Suppressor macrophage treated with lipopolysaccharide for 1 hour (primary cell): Measurements from ENCODE around the gene RBM20.
"Not testable (repeated sequence)": the region's sequence is repeated elsewhere in the genome, so short reads cannot be mapped to it uniquely, and the experiment has no call there.

Experiments
- DNase-seq, 3 donors: peaks; one replicate each; pipeline ENCODE4 v3.0.0-alpha.2; 2020 to 2022

RBM20 gene

GRCh38 chr10:110625951-110626855, 17.9 kb upstream of the RBM20 start:
- no peak for DNase-seq

- DNase-seq, result no peak
These were observed 16.0 kb upstream of the RBM20 start for GRCh38 chr10:110628161-110628560.

GRCh38 chr10:110629680-110630191, 14.4 kb upstream of the RBM20 start:
- no peak for DNase-seq

- no peak for DNase-seq
These were observed 12.2 kb upstream of the RBM20 start for GRCh38 chr10:110631934-110632333.

GRCh38 chr10:110632591-110633215, 11.4 kb upstream of the RBM20 start:
- DNase-seq, result no peak

- DNase-seq, result no peak
These were observed 9.5 kb upstream of the RBM20 start for GRCh38 chr10:110634527-110635209.

GRCh38 chr10:110636572-110636931, 7.6 kb upstream of the RBM20 start:
- DNase-seq, result no peak

GRCh38 chr10:110636932-110637557, 7.1 kb upstream of the RBM20 start:
- DNase-seq, result no peak

GRCh38 chr10:110637558-110638053, 6.5 kb upstream of the RBM20 start:
- DNase-seq, result no peak

- DNase-seq, result no peak
These were observed 5.8 kb upstream of the RBM20 start for GRCh38 chr10:110638319-110638718.

GRCh38 chr10:110639046-110639445, 5.1 kb upstream of the RBM20 start:
- DNase-seq, result not testable (repeated sequence)

- DNase-seq, result not testable (repeated sequence)
These were observed 4.3 kb upstream of the RBM20 start for GRCh38 chr10:110639858-110640257.

GRCh38 chr10:110641256-110641655, 2.9 kb upstream of the RBM20 start:
- DNase-seq, result peak in 1 of 3 donors; percentile 8

- no peak for DNase-seq
These were observed 1.7 kb upstream of the RBM20 start for GRCh38 chr10:110642204-110643034.

GRCh38 chr10:110643035-110643652, 992 bp upstream of the RBM20 start:
- DNase-seq, result no peak

GRCh38 chr10:110644598-110645462, 694 bp downstream of the RBM20 start:
- DNase-seq, result no peak

- DNase-seq, result no peak
These were observed 2.4 kb downstream of the RBM20 start for GRCh38 chr10:110646417-110647135.

- no peak for DNase-seq
These were observed 2.9 kb downstream of the RBM20 start for GRCh38 chr10:110647136-110647430.

- DNase-seq, result peak in 2 of 3 donors; percentile 56 to 57
These were observed 4.7 kb downstream of the RBM20 start for GRCh38 chr10:110648692-110649346.
